GM23248 (cell line): ENCODE measurements around the gene METTL9. TPM values are rescaled to one million over a fixed set of nuclear protein-coding genes. Genes with fewer than 3 reads are reported as not detected.
A peak's percentile ranks its signal among the peaks of the same experiment; 100 is the strongest.
"Not testable (repeated sequence)": the region's sequence is repeated elsewhere in the genome, so short reads cannot be mapped to it uniquely, and the experiment has no call there.

ENCODE experiments used
- DNase-seq: peaks from one replicate; pipeline ENCODE4 v3.0.0-alpha.2; 2015
- H2AFZ ChIP-seq: fragments of 200-600 bp; sonication (generic); 2 replicates; pipeline ENCODE4 v1.6.1; 2016; ENCODE audit warnings: antibody characterized with exemption
- H3F3A ChIP-seq: fragments of 200-600 bp; sonication (generic); 2 replicates; pipeline ENCODE4 v1.6.1; 2016; ENCODE audit warnings: mild to moderate bottlenecking, antibody characterized with exemption, mixed run types; ENCODE audit not compliant: insufficient read depth
- H3K27ac ChIP-seq: fragments of 200-600 bp; sonication (generic); 2 replicates; pipeline ENCODE4 v1.5.1; 2016; ENCODE audit warnings: mild to moderate bottlenecking
- H3K27me3 ChIP-seq: fragments of 200-600 bp; sonication (generic); replicated peaks from 2 replicates; pipeline ENCODE4 v1.6.1; 2016; ENCODE audit warnings: mild to moderate bottlenecking; ENCODE audit not compliant: insufficient read depth
- H3K36me3 ChIP-seq: fragments of 200-600 bp; sonication (generic); 2 replicates; pipeline ENCODE4 v1.6.1; 2016; ENCODE audit warnings: low read depth, mild to moderate bottlenecking
- H3K4me1 ChIP-seq: fragments of 200-600 bp; sonication (generic); 2 replicates; pipeline ENCODE4 v1.6.1; 2016; ENCODE audit warnings: mild to moderate bottlenecking; ENCODE audit not compliant: insufficient read depth
- H3K4me2 ChIP-seq: fragments of 200-600 bp; sonication (generic); one replicate; pipeline ENCODE4 v1.6.1; 2016; ENCODE audit warnings: mild to moderate bottlenecking; ENCODE audit not compliant: unreplicated experiment
- H3K4me3 ChIP-seq: fragments of 200-600 bp; sonication (generic); 2 replicates; pipeline ENCODE4 v1.5.1; 2016; ENCODE audit warnings: mild to moderate bottlenecking
- H3K79me2 ChIP-seq: fragments of 200-600 bp; sonication (generic); 2 replicates; pipeline ENCODE4 v1.6.1; 2016; ENCODE audit warnings: mild to moderate bottlenecking; ENCODE audit not compliant: insufficient read depth
- H3K9ac ChIP-seq: fragments of 200-600 bp; sonication (generic); 2 replicates; pipeline ENCODE4 v1.6.1; 2016; ENCODE audit warnings: mild to moderate bottlenecking
- H3K9me2 ChIP-seq: fragments of 200-600 bp; sonication (generic); 2 replicates; pipeline ENCODE4 v1.6.1; 2016; ENCODE audit warnings: mixed run types, mild to moderate bottlenecking, moderate library complexity; ENCODE audit not compliant: insufficient read depth
- H3K9me3 ChIP-seq: fragments of 200-600 bp; sonication (generic); one replicate; pipeline ENCODE4 v1.6.1; 2017; ENCODE audit warnings: low read depth
- H4K20me1 ChIP-seq: fragments of 200-600 bp; sonication (generic); 2 replicates; pipeline ENCODE4 v1.6.0; 2016; ENCODE audit not compliant: insufficient read depth
- EZH2 ChIP-seq: fragments of 200-600 bp; sonication (generic); IDR thresholded peaks from 2 replicates; pipeline ENCODE4 v1.6.1; 2018; ENCODE audit warnings: antibody characterized with exemption, mild to moderate bottlenecking; ENCODE audit not compliant: insufficient read depth, poor library complexity, severe bottlenecking
- EZH2phosphoT487 ChIP-seq: fragments of 200-600 bp; sonication (generic); IDR thresholded peaks from 2 replicates; pipeline ENCODE4 v1.6.1; 2018; ENCODE audit warnings: antibody characterized with exemption, moderate library complexity, mild to moderate bottlenecking, low read depth; ENCODE audit not compliant: insufficient read depth
- WGBS, 2 experiments: methylation state at CpG; one replicate each; pipeline ENCODE4 v1.1.6; 2015 to 2017; ENCODE audit warnings: low lambda C conversion rate in 2 of 2, low coverage in 1 of 2; ENCODE audit errors: missing lambda C conversion rate in 2 of 2; 5-methylcytosine and 5-hydroxymethylcytosine counted together
- in situ Hi-C: fragments of 300-500 bp; cut with MboI; formaldehyde crosslinking; loops from 2 replicates; pipeline ENCODE4 v1.15.0; 2020
- polyA plus RNA-seq: library from polyadenylated mRNA; unstranded; fragments of >200 nt; fragmentation: Nextera tagmentation; extraction: Ambion mirVana; gene quantifications from 2 replicates; pipeline ENCODE4 v1.2.1, GENCODE V29; 2016
- total RNA-seq: library from RNA; depleted of rRNA; stranded (reverse); fragments of >200 nt; shearing (Covaris generic); gene quantifications from 2 replicates; pipeline ENCODE4 v1.2.3, GENCODE V29; 2014

Gene METTL9
- total and polyA plus RNA-seq, 2 experiments from 2014 or later = 273 to 326 TPM

- H3K9ac ChIP-seq = peak overlapping the region; percentile 87
- peak overlapping the region; percentile 62 for H3K4me3 ChIP-seq
- peak overlapping the region; percentile 95 for H3K4me2 ChIP-seq
- WGBS, 2 experiments = 0% methylated on average over 6 of the region's 6 CpGs
- no peaks in the 10 kb centered on the region for H3K9me2 ChIP-seq
- peak overlapping the region; percentile 98 for H3K27ac ChIP-seq
- in situ Hi-C loops = no loop called here
- peak; percentile 98 for DNase-seq
- 0 out of 2 replicates have a peak overlapping the region, but pooled peaks have one; percentile 1 for H2AFZ ChIP-seq
- H3F3A ChIP-seq = peaks cover 63% of the 10 kb centered on the region
- peaks cover 77% of the 10 kb centered on the region for H3K79me2 ChIP-seq
- no peaks in the 10 kb centered on the region for H3K27me3 ChIP-seq
- no peaks in the 10 kb centered on the region for H3K9me3 ChIP-seq
- H3K36me3 ChIP-seq = peaks cover 24% of the 10 kb centered on the region
- no peaks in the 10 kb centered on the region for H4K20me1 ChIP-seq
- peaks cover 45% of the 10 kb centered on the region for H3K4me1 ChIP-seq
- TF ChIP-seq EZH2 (no peak), EZH2phosphoT487 (no peak)
Observed at GRCh38 chr16:21626659-21627277, 27.4 kb downstream of the METTL9 start.

GRCh38 chr16:21628121-21628726, 28.8 kb downstream of the METTL9 start:
- TF ChIP-seq EZH2phosphoT487 (no peak), EZH2 (no peak)
- H4K20me1 ChIP-seq = no peaks in the 10 kb centered on the region
- H3K4me2 ChIP-seq = peak overlapping the region; percentile 95
- no peaks in the 10 kb centered on the region for H3K9me2 ChIP-seq
- no peak overlapping the region for H2AFZ ChIP-seq
- H3K4me1 ChIP-seq = peaks cover 44% of the 10 kb centered on the region
- no peaks in the 10 kb centered on the region for H3K9me3 ChIP-seq
- H3K27me3 ChIP-seq = no peaks in the 10 kb centered on the region
- H3K36me3 ChIP-seq = peaks cover 21% of the 10 kb centered on the region
- peak overlapping the region; percentile 87 for H3K9ac ChIP-seq
- in situ Hi-C loops = no loop called here
- peaks cover 54% of the 10 kb centered on the region for H3F3A ChIP-seq
- DNase-seq = no peak
- peaks cover 77% of the 10 kb centered on the region for H3K79me2 ChIP-seq
- peak overlapping the region; percentile 28; the same call in 1 of the 2 replicates for H3K4me3 ChIP-seq
- WGBS, 2 experiments = 83 to 90% methylated on average over 5 of the region's 5 CpGs
- peak overlapping the region; percentile 98 for H3K27ac ChIP-seq

- Histone ChIP-seq H3K36me3 (peaks cover 20% of the 10 kb centered on the region), H3F3A (peaks cover 49% of the 10 kb centered on the region), H3K4me2 (peak overlapping the region; percentile 95), H3K9me3 (no peaks in the 10 kb centered on the region), H3K9ac (peak overlapping the region; percentile 87), H3K27ac (peak overlapping the region; percentile 98), H4K20me1 (no peaks in the 10 kb centered on the region), H3K4me1 (peaks cover 44% of the 10 kb centered on the region), H3K79me2 (peaks cover 77% of the 10 kb centered on the region), H3K4me3 (peak overlapping the region; percentile 47), H3K9me2 (no peaks in the 10 kb centered on the region), H2AFZ (no peak overlapping the region), H3K27me3 (no peaks in the 10 kb centered on the region)
- DNase-seq = peak; percentile 91
- no peak for TF ChIP-seq EZH2phosphoT487
- TF ChIP-seq EZH2 = no peak
- 4% methylated on average over 5 of the region's 5 CpGs for WGBS, 2 experiments
- in situ Hi-C loops = no loop called here
Observed at GRCh38 chr16:21628772-21629171, 29.4 kb downstream of the METTL9 start.

DNA sequence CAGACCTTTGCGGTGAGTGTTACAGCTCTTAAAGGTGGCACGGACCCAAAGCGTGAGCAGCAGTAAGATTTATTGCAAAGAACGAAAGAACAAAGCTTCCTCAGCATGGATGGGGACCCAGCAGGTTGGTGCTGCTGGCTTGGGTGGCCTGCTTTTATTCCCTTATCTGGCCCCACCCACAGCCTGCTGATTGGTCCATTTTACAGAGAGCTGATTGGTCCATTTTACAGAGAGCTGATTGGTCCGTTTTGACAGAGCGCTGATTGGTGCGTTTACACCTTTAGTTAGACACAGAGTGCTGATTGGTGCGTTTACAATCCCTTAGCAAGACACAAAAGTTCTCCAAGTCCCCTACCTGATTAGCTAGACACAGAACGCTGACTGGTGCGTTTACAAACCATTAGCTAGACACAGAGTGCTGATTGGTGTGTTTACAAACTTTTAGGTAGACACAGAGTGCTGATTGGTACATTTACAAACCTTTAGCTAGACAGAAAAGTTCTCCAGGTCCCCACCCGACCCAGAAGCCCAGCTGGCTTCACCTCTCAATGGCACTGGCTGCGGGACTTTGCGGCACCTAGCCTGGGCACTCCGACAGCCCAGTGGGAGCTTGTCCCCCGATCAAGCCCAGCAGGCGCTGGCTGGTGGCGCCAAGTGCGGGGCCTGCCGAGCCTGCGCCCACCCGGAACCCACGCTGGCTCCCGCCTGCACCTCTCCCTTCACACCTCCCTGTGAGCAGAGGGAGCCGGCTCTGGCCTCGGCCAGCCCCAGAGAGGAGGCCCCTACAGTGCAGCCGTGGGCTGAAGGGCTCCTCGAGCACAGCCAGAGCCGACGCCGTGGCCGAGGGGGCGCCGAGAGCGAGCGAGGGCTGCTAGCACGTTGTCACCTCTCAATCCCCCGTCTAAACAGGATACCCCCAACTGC, 30.5 kb downstream of the METTL9 start:
- H3K79me2 ChIP-seq = peaks cover 77% of the 10 kb centered on the region
- H3K36me3 ChIP-seq = peaks cover 12% of the 10 kb centered on the region
- H3K4me1 ChIP-seq = peaks cover 53% of the 10 kb centered on the region
- H3F3A ChIP-seq = peaks cover 38% of the 10 kb centered on the region
- H3K9me2 ChIP-seq, H2AFZ ChIP-seq, H3K4me3 ChIP-seq, DNase-seq, H3K9me3 ChIP-seq, H3K27me3 ChIP-seq, in situ Hi-C loops, H3K4me2 ChIP-seq, H4K20me1 ChIP-seq: not testable (repeated sequence)
- peak overlapping the region; percentile 98 for H3K27ac ChIP-seq
- H3K9ac ChIP-seq = peak overlapping the region; percentile 71
- 95 to 97% methylated on average over 32 to 34 of the region's 37 CpGs for WGBS, 2 experiments

DNA sequence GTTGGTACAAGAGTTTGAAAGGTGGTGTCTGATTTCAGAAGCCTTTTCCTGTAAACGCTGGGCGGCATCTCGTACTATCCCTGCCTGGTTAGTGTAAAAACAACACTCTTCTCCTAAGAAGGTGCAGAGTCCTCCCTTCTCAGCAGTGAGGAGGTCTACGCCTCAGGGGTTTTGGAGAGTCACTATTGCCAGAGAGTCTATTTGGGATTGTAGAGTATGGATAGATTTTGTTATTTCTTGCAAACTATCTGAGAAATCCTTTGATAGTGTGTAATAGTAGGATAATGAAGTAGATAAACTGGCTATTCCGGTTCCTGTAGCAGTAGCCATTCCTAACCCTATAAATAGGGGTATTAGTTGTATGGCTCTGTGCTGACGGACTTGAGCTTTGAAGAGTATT, 31.5 kb downstream of the METTL9 start:
- H3K9ac ChIP-seq, H3K36me3 ChIP-seq, DNase-seq, H3K27ac ChIP-seq, H4K20me1 ChIP-seq, H3K27me3 ChIP-seq, H3K4me3 ChIP-seq, H3K4me2 ChIP-seq, H3K9me3 ChIP-seq, H3K9me2 ChIP-seq, H2AFZ ChIP-seq, in situ Hi-C loops: not testable (repeated sequence)
- peaks cover 80% of the 10 kb centered on the region for H3K79me2 ChIP-seq
- 97% methylated on average over 6 of the region's 6 CpGs for WGBS, 2 experiments
- H3F3A ChIP-seq = peaks cover 29% of the 10 kb centered on the region
- H3K4me1 ChIP-seq = peaks cover 45% of the 10 kb centered on the region

GRCh38 chr16:21631376-21631775, 32.0 kb downstream of the METTL9 start:
- H3K4me2 ChIP-seq, H3K4me3 ChIP-seq, H2AFZ ChIP-seq, H3K9me2 ChIP-seq, H3K27ac ChIP-seq, in situ Hi-C loops, H4K20me1 ChIP-seq, H3K9me3 ChIP-seq, DNase-seq, H3K9ac ChIP-seq, H3K36me3 ChIP-seq, H3K27me3 ChIP-seq: not testable (repeated sequence)
- WGBS, 2 experiments = 98% methylated on average over 8 of the region's 8 CpGs
- H3F3A ChIP-seq = peaks cover 24% of the 10 kb centered on the region
- peaks cover 85% of the 10 kb centered on the region for H3K79me2 ChIP-seq
- H3K4me1 ChIP-seq = peaks cover 40% of the 10 kb centered on the region
